Activated CD8-positive, alpha-beta T cell treated with anti-CD3 and anti-CD28 coated beads for 36 hours (primary cell): Measurements from ENCODE around the gene NCOA7. TPM values are rescaled to one million over a fixed set of nuclear protein-coding genes. Genes with fewer than 3 reads are reported as not detected.
A peak's percentile ranks its signal among the peaks of the same experiment; 100 is the strongest.

ENCODE experiments used
- ATAC-seq: fragments of 200-7000 bp; cut with Tn5 transposase; one replicate; pipeline ENCODE4 v1.10.0; 2021; ENCODE audit warnings: mild to moderate bottlenecking, moderate library complexity
- CTCF ChIA-PET: fragments of 350-600 bp; sonication (Branson Sonifier 250); formaldehyde crosslinking; loops from one replicate; lab custom pipeline; 2021; ENCODE audit warnings: antibody characterized with exemption; lab: Charles Lee
- POLR2A ChIA-PET: fragments of 350-600 bp; sonication (Branson Sonifier 250); formaldehyde crosslinking; loops from one replicate; lab custom pipeline; 2021; ENCODE audit warnings: antibody characterized with exemption; lab: Charles Lee
- DNase-seq: peaks from one replicate; pipeline ENCODE4 v3.0.0-alpha.2; 2020
- H3K27ac Mint-ChIP-seq: one replicate; pipeline ENCODE4 v1.8.0; 2021; ENCODE audit warnings: mild to moderate bottlenecking, mixed read lengths
- H3K27me3 Mint-ChIP-seq: one replicate; pipeline ENCODE4 v1.8.0; 2021; ENCODE audit warnings: mixed read lengths
- H3K36me3 Mint-ChIP-seq: one replicate; pipeline ENCODE4 v1.8.0; 2021; ENCODE audit warnings: low read depth, mixed read lengths
- H3K4me1 Mint-ChIP-seq: one replicate; pipeline ENCODE4 v1.8.0; 2021; ENCODE audit warnings: low read depth, mixed read lengths
- H3K4me3 Mint-ChIP-seq: one replicate; pipeline ENCODE4 v1.8.0; 2021; ENCODE audit warnings: mild to moderate bottlenecking, moderate library complexity, mixed read lengths
- H3K9me3 Mint-ChIP-seq: one replicate; pipeline ENCODE4 v1.8.0; 2021; ENCODE audit warnings: mixed read lengths
- CTCF ChIP-seq: fragments of 200-600 bp; IDR thresholded peaks from one replicate; pipeline ENCODE4 v1.8.0; 2022; ENCODE audit warnings: antibody characterized with exemption, mild to moderate bottlenecking
- intact Hi-C: fragments of 100-400 bp; cut with micrococcal nuclease; formaldehyde crosslinking; loops from one replicate; pipeline ENCODE4 v1.10.0; 2022
- total RNA-seq, 2 experiments: library from RNA; stranded (reverse); gene quantifications; one replicate each; pipeline ENCODE4 v1.2.3, GENCODE V29; 2021

Gene NCOA7
- total RNA-seq, 2 experiments from 2014 or later, result 43.4 to 44.9 TPM

DNA sequence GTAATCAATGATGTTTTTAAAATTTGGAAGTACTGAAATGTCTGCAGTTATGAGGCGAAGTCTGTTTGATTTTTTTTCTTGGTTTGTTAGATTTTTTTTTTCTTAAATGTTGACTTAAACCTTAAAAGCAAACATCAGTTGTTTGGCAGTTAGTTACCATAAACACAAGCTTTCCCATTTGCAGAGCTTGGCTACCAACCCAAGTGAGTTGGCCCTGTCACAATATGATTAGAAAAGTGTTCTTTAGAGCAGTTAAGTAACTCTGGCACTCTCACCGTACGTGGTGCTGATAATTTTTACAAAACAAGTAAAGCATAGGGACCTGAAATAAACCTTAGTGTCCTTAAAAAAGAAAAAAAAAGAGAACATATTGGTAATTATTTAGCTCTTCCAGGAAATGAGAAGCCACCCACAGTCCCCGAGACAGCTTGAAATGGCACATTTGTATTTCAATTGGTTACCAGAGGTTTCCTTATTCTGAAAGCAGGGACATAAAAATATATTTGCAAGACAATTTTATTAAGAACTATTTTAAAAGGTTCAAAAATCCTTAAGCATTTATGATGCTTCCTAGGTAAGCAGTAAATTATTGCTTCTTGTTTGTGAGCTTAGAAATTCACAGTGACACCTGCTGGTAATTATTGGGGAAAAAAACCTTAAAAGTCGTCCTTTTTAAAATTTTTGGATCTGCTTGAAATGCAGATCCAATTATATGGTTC is 37.4 kb upstream of the NCOA7 start:
- no peak overlapping the region for H3K27ac Mint-ChIP-seq
- peaks cover 13% of the 10 kb centered on the region for H3K4me1 Mint-ChIP-seq
- POLR2A ChIA-PET, result no interaction called here
- CTCF ChIA-PET, result interaction anchor here (0.6 to 2.4 kb wide), 19 partner anchors 9 to 453 kb away, joined by 3 to 44 read pairs (median 4); partner anchors contain the start of genes HDDC2, HINT3 and NCOA7
- intact Hi-C loops, result no loop called here
- H3K4me3 Mint-ChIP-seq, result no peak overlapping the region
- no peaks in the 10 kb centered on the region for H3K9me3 Mint-ChIP-seq
- no peaks in the 10 kb centered on the region for H3K36me3 Mint-ChIP-seq
- H3K27me3 Mint-ChIP-seq, result peaks cover 39% of the 10 kb centered on the region
- DNase-seq, result no peak
- peak; percentile 70 for TF ChIP-seq CTCF
- no peak for ATAC-seq

DNA sequence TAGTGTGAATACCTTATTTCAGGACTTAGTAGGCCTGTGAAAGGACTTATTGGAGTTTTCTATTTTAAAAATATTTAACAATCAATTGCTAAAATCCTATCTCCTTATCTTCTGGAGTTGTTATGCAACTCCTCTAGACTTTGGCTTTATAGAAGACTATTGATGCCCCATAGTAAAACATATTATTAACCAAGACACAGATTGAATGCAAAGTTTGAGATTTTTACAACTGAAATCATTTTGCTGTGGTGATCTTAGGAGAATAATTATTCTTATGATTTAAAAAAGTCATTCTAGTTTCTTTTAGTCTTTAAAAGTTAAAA is 36.9 kb upstream of the NCOA7 start:
- Mint-ChIP-seq H3K4me3 (no peak overlapping the region), H3K27me3 (peaks cover 35% of the 10 kb centered on the region), H3K9me3 (no peaks in the 10 kb centered on the region), H3K36me3 (no peaks in the 10 kb centered on the region), H3K27ac (no peak overlapping the region), H3K4me1 (peaks cover 11% of the 10 kb centered on the region)
- peak; percentile 8 for TF ChIP-seq CTCF
- no peak for DNase-seq
- ChIA-PET POLR2A (interaction anchor here (0.6 kb wide), 1 partner anchor 161 kb away, joined by 3 read pairs; no protein-coding TSS in a partner anchor), CTCF (interaction anchor here (0.8 to 2.4 kb wide), 19 partner anchors 9 to 454 kb away, joined by 3 to 44 read pairs (median 5); partner anchors contain the start of genes HDDC2, HINT3 and NCOA7)
- no peak for ATAC-seq
- intact Hi-C loops, result loop anchor here (2.0 kb wide), 1 partner anchor 443 kb away; no protein-coding TSS in a partner anchor

DNA sequence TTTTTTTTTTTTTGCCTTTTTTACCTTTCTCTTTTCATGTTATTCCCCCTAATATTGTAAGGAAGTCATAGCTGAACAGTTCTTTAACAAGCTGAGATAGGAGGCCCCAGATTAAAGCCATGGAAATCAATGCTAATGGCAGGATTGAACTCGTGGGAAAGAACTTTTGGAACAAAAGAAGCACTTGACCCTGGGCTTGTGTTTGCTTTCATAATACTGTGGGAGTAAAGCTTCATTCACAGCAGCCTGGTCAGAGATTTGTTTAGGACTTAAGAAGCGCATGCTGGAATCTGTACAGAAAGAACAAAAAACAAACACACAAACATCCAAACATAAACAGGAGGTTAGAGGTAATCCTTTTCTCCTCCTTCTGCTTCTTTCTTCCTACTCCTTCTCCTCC is 36.2 kb upstream of the NCOA7 start:
- Mint-ChIP-seq H3K36me3 (no peaks in the 10 kb centered on the region), H3K4me3 (no peak overlapping the region), H3K27me3 (peaks cover 42% of the 10 kb centered on the region), H3K27ac (no peak overlapping the region), H3K4me1 (peaks cover 11% of the 10 kb centered on the region), H3K9me3 (no peaks in the 10 kb centered on the region)
- POLR2A ChIA-PET, result no interaction called here
- CTCF ChIA-PET, result interaction anchor here (0.7 to 2.4 kb wide), 7 partner anchors 10 to 449 kb away, joined by 3 to 44 read pairs (median 5); partner anchors contain the start of gene NCOA7
- intact Hi-C loops, result loop anchor here (2.0 kb wide), 1 partner anchor 444 kb away; no protein-coding TSS in a partner anchor
- no peak for ATAC-seq
- TF ChIP-seq CTCF, result no peak
- DNase-seq, result no peak

GRCh38 chr6:125759184-125759902 is 31.4 kb upstream of the NCOA7 start:
- TF ChIP-seq CTCF, result peak; percentile 27
- ChIA-PET POLR2A (no interaction called here), CTCF (interaction anchor here (0.6 to 5.1 kb wide), 4 partner anchors 11 to 447 kb away, joined by 3 to 38 read pairs (median 3); no protein-coding TSS in a partner anchor)
- Mint-ChIP-seq H3K4me1 (peaks cover 2% of the 10 kb centered on the region), H3K27ac (no peak overlapping the region), H3K4me3 (no peak overlapping the region), H3K9me3 (no peaks in the 10 kb centered on the region), H3K27me3 (peaks cover 25% of the 10 kb centered on the region), H3K36me3 (no peaks in the 10 kb centered on the region)
- intact Hi-C loops, result no loop called here
- ATAC-seq (peak; percentile 51), DNase-seq (peak; percentile 33)
